D721Med (cell line): ENCODE results near the gene NCBP2.

ENCODE experiments used
- DNase-seq: peaks from one replicate; pipeline ENCODE4 v3.0.0; 2011; ENCODE audit warnings: low spot score; ENCODE audit not compliant: insufficient read length
- FAIRE-seq: peaks from 2 replicates; lab custom pipeline; 2011; peaks lifted over from hg19 to GRCh38; lab: Jason Lieb, UNC
- TF ChIP-seq, protein P1 (sequence below): IDR thresholded peaks from 2 replicates; pipeline ENCODE4 v1.5.1; 2012; ENCODE audit warnings: mild to moderate bottlenecking, control low read depth; ENCODE audit not compliant: insufficient read depth; ENCODE audit errors: missing control alignments

The NCBP2 gene

DNA sequence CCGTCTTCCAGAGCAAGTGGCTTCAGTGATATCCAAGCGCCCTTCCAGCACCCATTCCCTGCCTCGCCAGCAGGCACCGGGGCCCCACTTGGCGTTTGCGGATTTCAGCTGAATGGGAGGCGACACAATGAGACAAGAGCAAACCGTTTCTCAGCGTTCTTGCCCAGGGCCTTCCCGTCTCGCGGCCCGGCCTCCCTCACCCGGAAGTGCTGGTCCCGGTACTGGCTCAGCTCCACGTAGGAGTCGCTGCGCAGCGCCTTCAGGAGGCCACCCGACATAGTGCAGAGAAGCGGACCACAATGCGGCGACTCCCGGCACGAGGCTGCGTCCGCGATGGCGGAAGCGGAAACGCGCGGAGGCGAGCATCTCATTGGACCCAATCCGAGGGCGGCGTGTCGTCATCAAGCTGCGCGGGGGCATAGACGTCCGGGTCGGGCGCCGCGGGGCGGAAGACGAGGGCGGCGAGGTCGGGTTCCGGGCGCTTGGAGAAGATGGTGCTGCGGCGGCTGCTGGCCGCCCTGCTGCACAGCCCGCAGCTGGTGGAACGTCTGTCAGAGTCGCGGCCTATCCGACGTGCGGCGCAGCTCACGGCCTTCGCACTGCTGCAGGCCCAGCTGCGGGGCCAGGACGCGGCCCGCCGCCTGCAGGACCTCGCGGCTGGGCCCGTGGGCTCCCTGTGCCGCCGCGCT, at the start of gene NCBP2:
Gene NCBP2 (minus strand): TSS at position 303 of the 689 bp plus-strand sequence. CDS start 25 bp downstream, at position 278.
- TF ChIP-seq, protein P1, sequence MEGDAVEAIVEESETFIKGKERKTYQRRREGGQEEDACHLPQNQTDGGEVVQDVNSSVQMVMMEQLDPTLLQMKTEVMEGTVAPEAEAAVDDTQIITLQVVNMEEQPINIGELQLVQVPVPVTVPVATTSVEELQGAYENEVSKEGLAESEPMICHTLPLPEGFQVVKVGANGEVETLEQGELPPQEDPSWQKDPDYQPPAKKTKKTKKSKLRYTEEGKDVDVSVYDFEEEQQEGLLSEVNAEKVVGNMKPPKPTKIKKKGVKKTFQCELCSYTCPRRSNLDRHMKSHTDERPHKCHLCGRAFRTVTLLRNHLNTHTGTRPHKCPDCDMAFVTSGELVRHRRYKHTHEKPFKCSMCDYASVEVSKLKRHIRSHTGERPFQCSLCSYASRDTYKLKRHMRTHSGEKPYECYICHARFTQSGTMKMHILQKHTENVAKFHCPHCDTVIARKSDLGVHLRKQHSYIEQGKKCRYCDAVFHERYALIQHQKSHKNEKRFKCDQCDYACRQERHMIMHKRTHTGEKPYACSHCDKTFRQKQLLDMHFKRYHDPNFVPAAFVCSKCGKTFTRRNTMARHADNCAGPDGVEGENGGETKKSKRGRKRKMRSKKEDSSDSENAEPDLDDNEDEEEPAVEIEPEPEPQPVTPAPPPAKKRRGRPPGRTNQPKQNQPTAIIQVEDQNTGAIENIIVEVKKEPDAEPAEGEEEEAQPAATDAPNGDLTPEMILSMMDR = peak; percentile 44

DNA sequence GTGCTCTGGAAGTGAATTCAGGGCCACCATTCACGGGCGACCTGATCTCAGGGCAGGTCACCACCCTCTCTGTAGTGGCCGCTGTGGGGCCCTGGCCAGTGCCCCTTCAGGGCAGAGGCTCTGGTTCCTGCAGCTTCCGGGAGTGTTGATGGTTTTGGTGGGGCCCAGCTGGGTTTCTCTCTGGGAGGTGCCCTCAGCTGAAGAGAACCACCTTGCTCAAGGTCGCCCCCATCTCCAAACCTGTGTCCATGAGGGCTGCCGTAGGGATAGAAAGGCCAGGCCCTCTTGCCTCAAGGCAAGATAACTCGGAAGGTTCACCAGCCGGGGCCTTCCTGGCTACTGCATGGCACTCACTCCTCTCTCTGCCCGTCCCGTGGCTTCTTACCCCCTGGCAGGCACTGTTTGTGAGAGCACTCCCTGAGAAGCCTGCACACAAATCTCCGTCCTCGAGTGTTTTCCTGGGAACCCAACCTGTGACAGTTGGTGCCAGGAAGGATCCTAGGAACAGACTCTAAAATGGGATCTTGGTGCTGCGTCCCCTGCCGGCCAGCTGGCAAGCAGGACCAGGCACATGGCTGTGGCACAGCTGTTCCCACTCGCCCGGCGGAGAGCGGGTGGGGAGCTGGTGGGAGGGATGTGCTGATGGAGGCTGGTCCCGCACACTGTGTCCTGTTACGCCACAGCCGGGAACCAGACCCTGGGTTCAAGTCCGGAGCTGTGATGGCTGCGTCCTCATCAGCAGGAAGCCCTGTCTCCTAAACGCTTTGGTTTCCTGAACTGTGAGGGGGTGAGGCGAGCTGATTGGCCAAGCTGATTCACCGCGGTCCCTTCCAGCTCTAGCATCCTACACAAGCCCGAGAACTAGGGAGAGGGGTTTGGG, 49.5 kb upstream of the NCBP2 start:
- DNase-seq = no peak
- TF ChIP-seq, protein P1 = no peak
- FAIRE-seq = no peak

More for the DNA sequence above, at the start of gene NCBP2:
- DNase-seq (peak; percentile 69), FAIRE-seq (no peak)

DNA sequence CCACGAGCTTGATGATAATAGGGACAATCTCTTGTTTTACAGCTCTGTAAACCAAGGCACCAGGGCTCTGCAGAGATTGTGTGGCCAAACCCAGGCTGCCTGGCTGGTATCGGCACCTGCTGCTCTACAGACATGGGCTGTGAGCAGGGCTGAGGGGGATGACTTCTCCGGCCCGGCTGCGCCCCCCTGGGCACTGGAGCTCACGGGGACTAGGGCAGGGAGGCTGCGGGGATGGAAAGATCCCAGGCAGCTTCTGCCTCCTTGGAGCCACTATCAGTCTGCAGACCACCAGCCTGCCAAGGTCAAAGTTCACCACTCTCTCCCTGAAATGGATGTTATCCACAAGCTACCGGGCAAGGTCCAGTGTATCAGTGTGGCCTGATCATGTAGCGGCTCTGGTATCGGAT, 48.3 kb upstream of the NCBP2 start:
- no peak for DNase-seq
- TF ChIP-seq, protein P1 = no peak

DNA sequence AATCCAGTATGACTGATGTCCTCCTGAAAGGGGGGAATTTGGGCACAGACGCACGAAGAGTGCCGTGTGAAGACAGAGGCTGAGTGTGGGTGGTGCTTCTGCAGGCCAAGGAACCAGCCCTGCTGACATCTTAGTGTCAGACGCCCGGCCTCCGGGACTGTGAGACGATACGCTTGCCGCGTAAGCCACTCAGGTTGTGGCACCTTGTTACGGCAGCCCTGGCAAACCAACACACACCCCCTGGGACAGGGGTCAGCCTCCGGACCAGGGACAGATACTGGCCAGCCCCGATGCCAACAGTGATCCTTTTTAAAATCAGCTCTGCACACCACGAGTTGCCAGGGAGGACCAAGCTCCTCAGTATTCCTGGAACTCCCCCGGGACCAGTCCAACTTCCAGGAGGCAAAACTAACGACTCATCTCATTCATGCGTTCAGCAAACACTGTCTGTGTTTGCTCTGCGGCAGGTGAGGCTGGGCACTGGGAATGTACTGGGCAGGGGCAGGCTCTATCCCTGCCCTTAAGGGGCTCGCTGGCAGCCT, 47.5 kb upstream of the NCBP2 start:
- no peak for FAIRE-seq
- TF ChIP-seq, protein P1 = no peak
- DNase-seq = no peak

More for the DNA sequence above, 48.3 kb upstream of the NCBP2 start:
- no peak for FAIRE-seq

DNA sequence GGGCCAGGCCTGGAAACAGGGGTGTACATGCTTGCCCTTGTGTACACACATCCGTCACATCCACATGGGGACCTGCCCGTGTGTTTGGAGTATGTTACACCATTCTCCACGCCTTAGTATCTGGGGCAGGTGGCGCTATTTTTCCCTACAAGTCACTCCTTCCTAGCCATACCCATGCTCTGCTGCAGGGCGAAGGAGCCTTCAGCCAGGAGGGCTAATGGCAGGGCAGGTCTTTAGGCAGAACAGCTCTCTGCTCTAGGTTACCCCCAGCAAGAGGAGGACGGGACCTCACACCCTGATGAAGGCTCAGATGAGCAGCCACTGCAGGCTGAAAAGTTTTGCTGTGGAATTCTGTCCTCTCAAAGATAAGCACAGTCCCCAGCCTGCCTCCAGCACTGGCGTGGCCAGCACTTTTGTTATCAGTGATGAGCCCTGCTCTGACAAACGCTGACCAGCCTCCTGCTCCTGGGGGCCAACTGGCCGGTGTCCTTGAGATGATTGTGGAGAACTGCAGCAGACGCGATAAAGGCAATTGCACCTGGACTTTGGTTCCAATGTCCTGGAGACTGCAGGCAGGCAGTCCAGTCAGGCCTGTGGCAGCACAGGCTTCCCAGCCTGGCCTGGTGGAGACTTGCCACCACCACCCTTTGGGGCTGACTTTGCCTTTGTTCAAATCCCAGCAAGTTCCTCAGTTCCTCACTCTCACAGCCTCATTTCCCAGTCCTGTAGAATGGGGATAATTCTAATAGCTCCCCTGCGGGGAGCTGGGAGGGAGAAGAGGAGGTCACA, 46.1 kb upstream of the NCBP2 start:
- TF ChIP-seq, protein P1 = no peak
- DNase-seq (no peak), FAIRE-seq (no peak)

DNA sequence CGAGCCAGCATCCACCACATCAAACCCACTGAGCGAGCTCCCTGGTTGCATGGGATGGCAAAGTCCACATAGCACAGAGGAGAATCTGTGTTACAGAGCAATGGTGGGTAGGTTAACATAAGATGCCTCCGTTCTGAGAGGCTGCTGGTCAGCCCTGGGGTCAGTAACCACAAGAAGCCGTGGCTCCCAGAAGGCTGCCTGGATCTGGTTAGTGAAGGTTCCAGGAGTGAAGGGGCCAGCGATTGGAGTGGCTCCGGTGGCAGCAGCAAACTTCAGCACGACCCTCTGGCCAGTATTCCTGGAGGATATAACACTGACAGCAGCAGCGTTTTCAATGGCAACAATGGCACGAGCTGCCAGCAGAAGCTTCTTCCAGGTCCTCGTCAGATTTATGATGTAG, 44.7 kb upstream of the NCBP2 start:
- FAIRE-seq (no peak), DNase-seq (no peak)
- TF ChIP-seq, protein P1 = no peak
